MM.1S (cell line): ENCODE data around the gene SUFU.
"Not testable (repeated sequence)": the region's sequence is repeated elsewhere in the genome, so short reads cannot be mapped to it uniquely, and the experiment has no call there.

ENCODE experiments used
- DNase-seq: peaks from one replicate; pipeline ENCODE4 v3.0.0-alpha.2; 2015
- H2AFZ ChIP-seq: fragments of 300-600 bp; sonication (generic); 2 replicates; pipeline ENCODE4 v1.6.0; 2016; ENCODE audit warnings: antibody characterized with exemption, low read length
- H3F3A ChIP-seq: fragments of 300-600 bp; sonication (generic); 2 replicates; pipeline ENCODE4 v1.6.1; 2016; ENCODE audit warnings: mild to moderate bottlenecking, antibody characterized with exemption, low read length, moderate library complexity, mixed read lengths; ENCODE audit not compliant: insufficient read depth
- H3K27ac ChIP-seq: fragments of 300-600 bp; sonication (generic); 2 replicates; pipeline ENCODE4 v1.5.1; 2016; ENCODE audit warnings: mild to moderate bottlenecking, low read length
- H3K27me3 ChIP-seq: fragments of 300-600 bp; sonication (generic); replicated peaks from 2 replicates; pipeline ENCODE4 v1.6.0; 2016; ENCODE audit warnings: low read length; ENCODE audit not compliant: insufficient read depth
- H3K36me3 ChIP-seq: fragments of 300-600 bp; sonication (generic); replicated peaks from 2 replicates; pipeline ENCODE4 v1.6.1; 2016; ENCODE audit warnings: mild to moderate bottlenecking, low read length, mixed read lengths; ENCODE audit not compliant: insufficient read depth
- H3K4me1 ChIP-seq: fragments of 300-600 bp; sonication (generic); 2 replicates; pipeline ENCODE4 v1.6.1; 2016; ENCODE audit warnings: low read length, mixed read lengths
- H3K4me2 ChIP-seq: fragments of 300-600 bp; sonication (generic); 2 replicates; pipeline ENCODE4 v1.6.0; 2016; ENCODE audit warnings: low read depth, low read length
- H3K4me3 ChIP-seq: fragments of 300-600 bp; sonication (generic); 2 replicates; pipeline ENCODE4 v1.5.1; 2016; ENCODE audit warnings: low read length, mixed read lengths
- H3K79me2 ChIP-seq: fragments of 300-600 bp; sonication (generic); 2 replicates; pipeline ENCODE4 v1.6.1; 2016; ENCODE audit warnings: mixed run types, low read length, mixed read lengths
- H3K9ac ChIP-seq: fragments of 300-600 bp; sonication (generic); 2 replicates; pipeline ENCODE4 v1.6.1; 2016; ENCODE audit warnings: low read length, mixed read lengths
- H3K9me2 ChIP-seq: fragments of 300-600 bp; sonication (generic); replicated peaks from 2 replicates; pipeline ENCODE4 v1.6.1; 2016; ENCODE audit warnings: mild to moderate bottlenecking, low read length, mixed read lengths; ENCODE audit not compliant: insufficient read depth
- H3K9me3 ChIP-seq: fragments of 300-600 bp; sonication (generic); replicated peaks from 2 replicates; pipeline ENCODE4 v1.6.1; 2016; ENCODE audit warnings: mild to moderate bottlenecking, low read length, mixed read lengths; ENCODE audit not compliant: insufficient read depth
- H4K20me1 ChIP-seq: fragments of 300-600 bp; sonication (generic); 2 replicates; pipeline ENCODE4 v1.6.1; 2016; ENCODE audit warnings: mild to moderate bottlenecking, low read length, moderate library complexity, mixed read lengths; ENCODE audit not compliant: insufficient read depth
- EZH2 ChIP-seq: fragments of 300-600 bp; sonication (generic); optimal IDR thresholded peaks from 2 replicates; pipeline ENCODE3; 2017; ENCODE audit warnings: low read depth, mild to moderate bottlenecking, antibody characterized with exemption, low read length, mixed read lengths
- EZH2phosphoT487 ChIP-seq: fragments of 300-600 bp; sonication (generic); IDR thresholded peaks from 2 replicates; pipeline ENCODE4 v1.6.1; 2018; ENCODE audit warnings: antibody characterized with exemption, low read length
- TF ChIP-seq, protein P1 (sequence below): fragments of 300-600 bp; sonication (generic); IDR thresholded peaks from 2 replicates; pipeline ENCODE4 v1.5.1; 2016; ENCODE audit warnings: antibody characterized with exemption, low read length, mixed read lengths

The SUFU gene

DNA sequence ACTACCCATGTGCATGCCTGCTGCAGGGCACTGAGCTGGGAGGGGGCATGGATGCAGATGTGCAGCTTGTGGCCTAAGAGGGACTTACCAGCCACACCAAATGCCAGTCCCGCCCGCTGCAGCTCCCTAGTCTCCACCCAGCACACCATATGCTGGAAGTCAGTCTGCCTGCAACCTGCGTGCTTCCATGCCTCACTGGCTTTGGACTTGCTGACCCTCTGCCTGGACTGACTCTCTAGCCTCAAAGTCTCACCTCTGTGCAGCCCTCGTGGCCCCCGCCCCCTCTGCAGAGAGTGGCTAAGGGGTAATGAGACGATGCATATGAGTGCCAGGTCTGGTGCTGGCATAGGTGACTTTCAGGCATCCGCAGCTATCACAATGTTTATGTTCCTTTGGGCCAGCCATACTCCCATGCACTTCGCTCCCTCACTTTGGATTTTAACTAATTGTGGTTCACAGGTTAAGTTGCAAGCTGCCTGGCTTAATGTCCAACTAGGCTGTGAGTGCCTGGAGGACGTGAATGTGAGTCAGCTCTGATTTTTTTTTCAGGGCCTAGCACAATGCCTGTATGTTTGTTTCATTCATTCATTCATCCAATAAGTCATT is 162.2 kb downstream of the SUFU start:
- Histone ChIP-seq H3K4me1 (peaks cover 7% of the 10 kb centered on the region), H3K4me2 (no peak overlapping the region), H3K9ac (no peak overlapping the region), H4K20me1 (no peaks in the 10 kb centered on the region), H3K9me3 (no peaks in the 10 kb centered on the region), H3K4me3 (no peak overlapping the region), H3K27ac (no peak overlapping the region), H3K79me2 (no peaks in the 10 kb centered on the region), H3K27me3 (no peaks in the 10 kb centered on the region), H3F3A (0 out of 2 replicates have a peak, but pooled peaks cover 3% of the 10 kb centered on the region), H2AFZ (no peak overlapping the region), H3K9me2 (no peaks in the 10 kb centered on the region), H3K36me3 (no peaks in the 10 kb centered on the region)
- no peak for TF ChIP-seq EZH2
- TF ChIP-seq, protein P1, sequence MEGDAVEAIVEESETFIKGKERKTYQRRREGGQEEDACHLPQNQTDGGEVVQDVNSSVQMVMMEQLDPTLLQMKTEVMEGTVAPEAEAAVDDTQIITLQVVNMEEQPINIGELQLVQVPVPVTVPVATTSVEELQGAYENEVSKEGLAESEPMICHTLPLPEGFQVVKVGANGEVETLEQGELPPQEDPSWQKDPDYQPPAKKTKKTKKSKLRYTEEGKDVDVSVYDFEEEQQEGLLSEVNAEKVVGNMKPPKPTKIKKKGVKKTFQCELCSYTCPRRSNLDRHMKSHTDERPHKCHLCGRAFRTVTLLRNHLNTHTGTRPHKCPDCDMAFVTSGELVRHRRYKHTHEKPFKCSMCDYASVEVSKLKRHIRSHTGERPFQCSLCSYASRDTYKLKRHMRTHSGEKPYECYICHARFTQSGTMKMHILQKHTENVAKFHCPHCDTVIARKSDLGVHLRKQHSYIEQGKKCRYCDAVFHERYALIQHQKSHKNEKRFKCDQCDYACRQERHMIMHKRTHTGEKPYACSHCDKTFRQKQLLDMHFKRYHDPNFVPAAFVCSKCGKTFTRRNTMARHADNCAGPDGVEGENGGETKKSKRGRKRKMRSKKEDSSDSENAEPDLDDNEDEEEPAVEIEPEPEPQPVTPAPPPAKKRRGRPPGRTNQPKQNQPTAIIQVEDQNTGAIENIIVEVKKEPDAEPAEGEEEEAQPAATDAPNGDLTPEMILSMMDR: no peak
- no peak for TF ChIP-seq EZH2phosphoT487
- no peak for DNase-seq

DNA sequence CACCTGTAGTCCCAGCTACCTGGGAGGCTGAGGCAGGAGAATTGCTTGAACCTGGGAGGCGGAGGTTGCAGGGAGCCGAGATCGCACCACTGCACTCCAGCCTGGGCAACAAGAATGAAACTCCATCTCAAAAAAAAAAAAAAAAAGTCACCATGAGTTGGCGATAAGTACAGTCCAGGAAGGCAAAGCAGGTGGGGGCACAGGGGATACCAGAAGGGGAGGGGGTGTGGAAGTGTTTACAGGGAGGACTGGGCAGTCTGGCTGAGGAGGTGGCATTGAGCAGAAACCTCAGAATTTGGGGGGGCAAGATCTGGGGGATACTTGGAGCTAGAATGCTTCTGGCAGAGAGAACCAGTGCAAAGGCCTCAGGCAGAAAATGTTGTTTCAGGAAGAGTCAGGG is 163.6 kb downstream of the SUFU start:
- H3K4me2 ChIP-seq, DNase-seq, H3K4me1 ChIP-seq, H3K4me3 ChIP-seq, H4K20me1 ChIP-seq, H3F3A ChIP-seq, H3K9me3 ChIP-seq, H3K27me3 ChIP-seq, H3K27ac ChIP-seq, H3K79me2 ChIP-seq, H3K9ac ChIP-seq, H3K9me2 ChIP-seq, H3K36me3 ChIP-seq, H2AFZ ChIP-seq: not testable (repeated sequence)

DNA sequence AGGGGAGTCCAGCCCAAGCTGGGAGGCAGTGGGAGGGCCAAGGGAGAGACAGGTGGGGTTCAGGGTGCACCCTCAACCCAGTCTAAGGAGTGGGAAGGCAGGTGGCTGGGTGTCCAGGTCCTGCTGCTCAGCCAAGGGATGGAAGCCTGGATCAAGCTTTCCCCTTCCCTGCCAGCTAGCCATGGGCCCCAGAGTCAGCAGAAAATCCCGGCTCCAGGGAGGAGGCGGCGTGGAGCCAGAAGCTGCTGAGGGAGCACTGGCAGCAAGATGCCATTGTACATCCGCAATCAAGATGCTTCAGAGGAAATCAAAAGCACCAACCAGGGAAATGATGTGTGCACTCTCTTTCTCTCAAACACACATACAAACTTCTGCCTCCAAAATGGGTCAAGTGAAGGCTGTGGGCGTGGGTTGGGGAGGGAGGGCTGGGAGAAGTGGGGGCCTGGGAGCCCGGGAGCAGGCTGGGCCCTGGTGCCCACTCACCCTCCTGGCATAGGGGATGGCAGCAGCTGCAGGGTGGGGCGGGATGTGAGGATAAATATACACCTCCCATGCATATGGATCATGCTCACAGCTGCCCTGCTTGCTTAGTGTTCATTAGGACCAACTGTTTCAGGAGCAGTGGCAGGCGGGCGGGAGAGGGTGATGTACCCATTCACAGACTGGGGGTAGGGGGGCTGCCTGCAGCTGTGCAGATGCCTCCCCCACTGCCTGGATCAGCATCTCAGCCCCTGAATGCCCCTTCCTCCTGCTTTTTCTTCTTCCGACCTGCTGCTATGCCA is 164.7 kb downstream of the SUFU start:
- TF ChIP-seq, protein P1: no peak
- TF ChIP-seq EZH2phosphoT487: no peak
- TF ChIP-seq EZH2: no peak
- H3F3A ChIP-seq: no peaks in the 10 kb centered on the region
- no peaks in the 10 kb centered on the region for H3K36me3 ChIP-seq
- no peak for DNase-seq
- H4K20me1 ChIP-seq: no peaks in the 10 kb centered on the region
- no peak overlapping the region for H3K4me2 ChIP-seq
- no peak overlapping the region for H3K4me3 ChIP-seq
- H3K9me3 ChIP-seq: no peaks in the 10 kb centered on the region
- H3K27me3 ChIP-seq: no peaks in the 10 kb centered on the region
- no peak overlapping the region for H3K27ac ChIP-seq
- H3K9me2 ChIP-seq: no peaks in the 10 kb centered on the region
- H3K79me2 ChIP-seq: no peaks in the 10 kb centered on the region
- no peak overlapping the region for H3K9ac ChIP-seq
- no peaks in the 10 kb centered on the region for H3K4me1 ChIP-seq
- no peak overlapping the region for H2AFZ ChIP-seq
